8988T (cell line): ENCODE results near the gene HTATIP2.
A peak's percentile ranks its signal among the peaks of the same experiment; 100 is the strongest.
"Not testable (repeated sequence)": the region's sequence is repeated elsewhere in the genome, so short reads cannot be mapped to it uniquely, and the experiment has no call there.

Source experiments
- DNase-seq: peaks from one replicate; pipeline ENCODE4 v3.0.0; 2011

The HTATIP2 gene

GRCh38 chr11:20363500-20364340 is at the start of gene HTATIP2:
Gene HTATIP2, plus strand, starts transcription at chr11:20363714. Its CDS starts 524 bp downstream, at chr11:20364238.
- DNase-seq, result peak; percentile 73

DNA sequence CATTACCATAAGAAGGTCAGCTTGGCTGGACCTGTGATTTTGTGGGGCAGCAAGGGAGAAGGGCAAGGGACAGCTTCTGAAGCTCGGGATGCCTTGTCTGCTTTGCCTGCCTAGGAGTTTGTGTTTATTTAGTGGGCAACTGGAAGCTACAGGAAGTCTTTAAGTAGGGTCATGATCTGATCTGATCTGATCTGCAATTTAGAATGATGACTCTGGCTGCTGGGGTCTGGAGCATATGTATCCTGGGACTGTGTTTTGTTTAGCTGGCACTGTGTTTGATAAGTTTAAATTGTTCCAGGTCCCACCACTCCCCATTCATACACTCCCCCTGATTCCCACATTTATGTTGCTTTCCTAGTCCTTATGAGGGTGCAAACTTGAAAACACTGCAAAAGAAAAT is 47.7 kb upstream of the HTATIP2 start:
- no peak for DNase-seq

- DNase-seq, result no peak
Measured at GRCh38 chr11:20321177-20321576, 42.3 kb upstream of the HTATIP2 start.

GRCh38 chr11:20327377-20327935 is 36.1 kb upstream of the HTATIP2 start:
- no peak for DNase-seq

- DNase-seq, result no peak
Measured at GRCh38 chr11:20336056-20336455, 27.5 kb upstream of the HTATIP2 start.

GRCh38 chr11:20337526-20338154 is 25.9 kb upstream of the HTATIP2 start:
- peak; percentile 23 for DNase-seq

GRCh38 chr11:20342347-20343141 is 21.0 kb upstream of the HTATIP2 start:
- DNase-seq, result no peak

DNA sequence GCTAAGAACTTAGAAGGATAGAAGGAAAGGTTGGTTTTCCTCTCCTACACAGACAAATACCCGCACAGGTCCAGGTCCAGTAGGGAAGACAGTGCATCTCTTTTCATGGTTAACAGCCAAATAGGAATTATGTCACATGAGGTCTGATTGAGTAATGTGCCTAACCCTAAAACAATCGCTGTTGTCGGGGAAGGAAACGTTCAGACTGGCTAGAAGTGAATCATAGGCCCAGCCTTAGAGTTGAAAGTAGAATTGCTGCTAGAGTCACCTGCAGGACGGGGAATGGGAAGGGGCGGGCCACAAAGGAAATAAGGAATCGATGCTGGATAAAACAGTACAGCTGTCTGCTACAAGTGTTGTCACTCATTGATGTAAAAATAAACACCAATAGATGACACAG is 12.4 kb upstream of the HTATIP2 start:
- no peak for DNase-seq

- no peak for DNase-seq
Measured at GRCh38 chr11:20351751-20352262, 11.7 kb upstream of the HTATIP2 start.

- DNase-seq, result no peak
Measured at GRCh38 chr11:20353829-20354434, 9.6 kb upstream of the HTATIP2 start.

DNA sequence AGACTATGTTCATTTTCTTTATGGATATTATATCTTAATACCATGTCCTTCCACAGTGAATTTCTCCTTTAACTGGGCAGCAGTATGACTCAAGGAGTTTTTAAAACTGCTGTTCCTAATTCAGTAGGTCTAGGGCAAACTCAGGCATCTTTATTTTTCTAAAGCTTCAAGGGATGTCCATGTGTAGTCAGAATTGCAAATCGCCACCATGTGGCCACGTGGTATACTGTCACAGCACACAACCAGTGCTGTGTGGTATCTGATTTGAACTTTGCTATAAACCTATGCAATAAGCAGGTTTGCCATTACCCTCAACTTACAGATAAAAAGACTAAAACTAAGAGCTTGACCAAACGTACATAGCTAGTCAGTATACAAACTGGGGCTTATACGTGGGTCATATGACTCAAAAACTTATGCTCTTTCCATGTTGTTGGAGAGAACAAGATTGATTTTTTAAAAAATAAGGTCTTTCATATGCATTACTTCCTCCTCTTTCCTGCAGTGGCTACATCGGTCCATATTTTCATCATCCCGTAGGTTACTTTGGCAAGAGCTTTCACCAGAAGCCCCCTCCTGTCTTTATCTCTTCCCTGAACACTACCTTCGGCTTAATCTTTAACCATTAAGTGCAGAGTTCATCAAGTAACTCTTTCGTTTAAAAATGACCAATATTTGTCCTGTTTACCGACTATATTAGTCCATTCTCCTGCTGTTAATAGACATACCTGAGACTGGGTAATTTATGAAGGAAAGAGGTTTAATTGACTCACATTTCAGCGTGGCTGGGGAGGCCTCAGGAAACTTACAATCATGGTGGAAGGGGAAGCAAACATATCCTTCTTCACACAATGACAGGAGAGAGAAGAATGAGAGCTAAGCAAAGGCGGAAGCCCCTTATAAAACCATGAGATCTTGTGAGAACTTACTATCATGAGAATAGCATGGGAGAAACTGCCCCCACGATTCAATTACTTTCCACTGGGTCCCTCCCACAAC is 8.0 kb upstream of the HTATIP2 start:
- no peak for DNase-seq

GRCh38 chr11:20357150-20357549 is 6.4 kb upstream of the HTATIP2 start:
- no peak for DNase-seq

DNA sequence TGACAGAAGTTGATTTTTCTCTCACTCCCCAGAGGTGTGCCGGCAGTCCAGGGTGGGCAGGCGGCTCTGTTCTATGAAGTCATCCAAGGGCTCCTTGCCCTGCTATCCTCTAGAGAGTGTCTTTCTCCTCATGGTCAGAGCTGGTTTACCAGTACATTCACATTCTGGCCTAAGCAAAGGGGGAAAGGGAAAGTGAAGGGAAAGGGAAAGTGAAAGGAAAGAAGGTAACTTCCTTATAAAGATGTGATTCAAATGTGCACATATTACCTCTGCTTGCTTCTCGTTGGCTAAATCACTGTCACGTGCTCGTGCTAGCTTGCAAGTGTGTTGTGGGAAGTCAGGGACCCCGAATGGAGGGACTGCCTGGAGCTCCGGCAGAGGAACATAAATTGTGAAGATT is 2.9 kb upstream of the HTATIP2 start:
- DNase-seq, result no peak

DNA sequence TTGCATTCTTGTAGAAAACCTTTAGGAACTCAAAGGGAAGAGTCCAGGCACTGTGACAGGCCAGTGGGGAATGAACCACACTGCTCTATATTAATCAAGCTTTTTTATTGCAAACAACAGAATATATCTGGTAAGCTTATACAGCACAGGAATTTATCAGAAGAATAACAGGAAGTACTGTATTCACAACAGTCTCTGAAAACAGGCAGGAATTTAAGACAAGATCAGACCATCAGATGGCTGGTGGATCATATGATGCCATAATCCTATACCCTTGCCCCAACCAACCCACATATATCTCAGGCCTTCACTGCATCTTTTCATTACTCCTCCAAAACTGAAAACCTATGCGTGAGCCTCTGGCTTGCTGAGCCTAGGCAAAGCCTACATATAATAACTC is 1.0 kb upstream of the HTATIP2 start:
- no peak for DNase-seq

- no peak for DNase-seq
Measured at GRCh38 chr11:20363149-20363499, 390 bp upstream of the HTATIP2 start.

- DNase-seq, result no peak
Measured at GRCh38 chr11:20364341-20364792, 853 bp downstream of the HTATIP2 start.

DNA sequence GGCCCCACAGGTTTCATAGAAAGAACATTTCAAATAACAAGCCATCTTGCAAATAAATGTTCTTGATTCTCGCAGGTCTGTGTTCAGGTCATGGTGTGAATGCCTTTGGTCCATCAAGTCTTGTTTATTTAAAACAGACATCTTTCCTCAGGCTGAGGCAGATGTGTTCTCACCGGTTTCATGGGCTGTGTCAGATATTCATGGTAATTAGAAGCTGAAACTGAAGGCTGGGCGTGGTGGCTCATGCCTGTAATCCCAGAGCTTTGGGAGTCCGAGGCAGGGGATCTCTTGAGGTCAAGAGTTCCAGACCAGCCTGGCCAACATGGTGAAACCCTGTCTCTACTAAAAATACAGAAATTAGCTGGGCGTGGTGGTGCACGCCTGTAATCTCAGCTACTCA is 2.0 kb downstream of the HTATIP2 start:
- not testable (repeated sequence) for DNase-seq

DNA sequence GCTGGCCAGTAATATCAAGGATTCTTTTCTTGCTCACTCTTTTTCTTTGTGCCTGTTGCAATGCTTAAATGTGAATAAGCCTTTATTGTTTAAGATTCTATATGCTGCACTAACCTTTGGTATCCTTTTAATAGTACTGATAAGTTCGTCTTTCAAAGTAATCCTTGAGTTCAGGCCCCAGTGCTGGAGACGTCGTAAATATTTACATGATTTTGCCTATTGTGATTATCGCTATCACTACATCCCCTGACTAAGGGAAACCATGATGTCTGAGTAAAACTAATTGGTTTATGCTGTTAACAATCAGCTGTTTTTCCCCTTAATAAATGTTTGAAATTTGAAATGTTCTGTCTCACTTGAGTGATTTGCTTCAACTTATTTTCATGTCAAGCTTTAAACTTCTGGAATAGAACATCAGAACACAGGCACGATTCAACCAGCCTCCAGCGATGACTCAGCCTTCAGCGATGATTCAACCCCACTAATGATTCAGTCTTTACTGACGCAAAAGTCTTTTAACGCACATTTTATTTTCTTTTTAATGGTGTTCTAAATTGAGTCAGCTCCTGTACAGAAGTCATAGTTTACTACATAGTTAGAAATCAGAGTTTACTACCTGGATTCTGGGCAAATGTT is 3.9 kb downstream of the HTATIP2 start:
- peak; percentile 49 for DNase-seq

- DNase-seq, result no peak
Measured at GRCh38 chr11:20368438-20368837, 4.9 kb downstream of the HTATIP2 start.

DNA sequence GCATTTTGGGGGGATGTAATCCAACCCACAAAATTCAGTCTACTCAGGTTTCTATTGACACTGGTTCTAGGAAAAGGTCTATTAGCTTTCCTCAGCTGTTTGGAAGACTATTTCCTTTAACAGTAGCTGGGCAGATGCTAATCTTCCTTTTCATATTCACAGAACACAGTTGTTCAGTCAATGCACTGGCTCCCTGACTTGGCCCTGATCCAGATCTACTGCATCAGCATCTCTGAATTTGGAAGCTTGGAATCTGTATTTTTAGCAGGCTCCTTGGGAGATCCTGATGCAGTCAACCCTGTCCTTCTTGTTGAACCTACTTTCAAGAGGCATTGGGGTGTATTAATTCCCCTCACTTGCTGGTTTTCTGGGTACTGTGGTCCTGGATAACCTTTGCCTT is 6.3 kb downstream of the HTATIP2 start:
- DNase-seq, result no peak
